HG02885 (cell line): ENCODE measurements around the gene NEK11.
A peak's percentile ranks its signal among the peaks of the same experiment; 100 is the strongest.
"Not testable (repeated sequence)": the region's sequence is repeated elsewhere in the genome, so short reads cannot be mapped to it uniquely, and the experiment has no call there.

Experiments
- ATAC-seq: cut with Tn5 transposase; IDR thresholded peaks from one replicate; pipeline ENCODE4 v1.9.1; 2021; ENCODE audit warnings: mild to moderate bottlenecking; ENCODE audit not compliant: unreplicated experiment, poor library complexity

Gene NEK11

DNA sequence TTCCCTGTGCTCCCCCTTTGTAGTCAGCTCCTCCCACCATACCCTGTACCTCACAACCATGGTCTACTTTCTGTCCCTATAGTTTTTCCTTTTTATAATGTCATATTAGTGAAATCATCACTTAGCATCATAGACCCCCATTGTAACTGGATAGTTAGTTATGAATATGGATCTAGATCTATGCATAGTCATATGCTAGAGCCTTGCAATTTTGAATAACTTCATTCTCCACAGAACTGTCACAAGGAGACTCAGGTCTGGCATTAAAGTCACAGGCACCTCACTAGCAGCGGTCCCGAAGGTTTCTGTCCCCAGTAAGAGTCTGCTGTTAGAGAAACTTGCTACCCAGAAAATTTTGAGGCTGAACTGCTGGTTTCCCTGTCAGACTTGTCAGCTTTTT lies 252.9 kb downstream of the NEK11 start:
- ATAC-seq = no peak

DNA sequence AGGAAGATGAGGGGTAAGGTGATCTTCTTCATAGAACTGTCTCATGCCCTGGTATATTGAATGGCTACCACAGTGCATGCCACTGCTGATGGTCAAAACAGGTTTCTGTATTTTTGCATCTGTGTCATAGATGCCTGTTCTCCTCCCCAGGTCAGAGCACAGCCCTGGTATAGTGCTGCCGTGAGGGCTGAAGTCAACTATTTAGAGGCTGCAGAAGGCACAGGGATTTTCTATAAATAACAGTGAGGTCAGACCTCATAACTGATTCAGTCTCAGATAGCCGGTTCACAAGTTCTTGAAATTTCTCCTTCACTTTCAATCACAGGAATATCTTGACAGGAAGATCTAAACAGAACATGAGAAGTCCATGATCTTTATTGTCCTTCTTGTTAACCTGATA lies 255.7 kb downstream of the NEK11 start:
- no peak for ATAC-seq

DNA sequence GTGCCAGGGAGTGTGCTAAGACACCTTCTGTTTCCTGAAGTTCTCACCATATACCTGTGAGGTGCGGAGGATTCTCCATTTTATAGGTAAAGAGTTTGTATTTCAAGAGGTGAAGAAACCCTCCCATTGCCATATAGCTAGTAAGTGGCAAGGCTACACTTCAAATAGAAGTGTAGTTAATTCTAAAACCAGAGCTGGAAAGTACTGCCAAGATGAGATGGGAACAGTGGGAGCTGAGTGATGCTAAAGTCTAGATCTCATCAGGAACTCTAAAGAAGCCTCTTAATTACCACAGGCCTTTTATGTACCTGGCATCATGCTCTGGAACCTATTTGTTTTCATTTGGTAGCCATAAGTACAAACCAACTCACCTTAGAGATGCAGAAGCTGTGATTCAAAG lies 256.3 kb downstream of the NEK11 start:
- no peak for ATAC-seq

DNA sequence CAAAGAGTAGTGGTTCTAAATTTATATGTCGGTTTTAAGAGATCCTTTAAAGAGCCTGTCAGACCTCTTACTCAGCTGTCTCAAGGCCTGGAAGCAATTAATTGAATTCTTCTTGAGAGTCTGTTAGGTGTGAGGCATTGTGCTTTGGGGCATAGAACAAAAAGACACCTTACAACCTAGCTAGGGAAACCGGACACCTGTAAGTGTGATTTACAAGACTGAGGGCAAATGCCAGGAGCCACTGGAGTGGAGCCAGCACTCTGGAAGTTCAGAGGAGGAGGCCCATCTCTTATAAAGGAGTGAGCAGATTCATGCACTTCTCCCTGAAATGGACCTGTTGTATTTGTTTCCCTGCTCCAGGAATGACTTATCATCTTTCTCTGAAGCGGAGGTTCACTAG lies 257.2 kb downstream of the NEK11 start:
- no peak for ATAC-seq

DNA sequence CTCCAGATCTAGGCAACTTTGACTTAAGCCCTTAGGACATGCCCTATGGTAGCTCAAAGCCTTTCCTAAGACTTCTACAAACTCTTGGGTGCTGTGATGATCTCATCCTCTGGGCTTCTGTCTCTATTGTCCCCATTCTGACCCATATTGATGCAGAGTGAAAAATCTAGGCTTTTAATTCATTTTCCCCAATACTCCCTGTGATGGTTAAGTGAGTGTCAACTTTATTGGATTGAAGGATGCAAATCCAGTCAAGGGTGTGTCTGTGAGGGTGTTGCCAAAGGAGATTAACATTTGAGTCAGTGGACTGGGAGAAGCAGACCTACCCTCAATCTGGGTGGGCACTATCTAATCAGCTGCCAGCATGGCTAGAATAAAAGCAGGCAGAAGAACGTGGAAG lies 257.6 kb downstream of the NEK11 start:
- no peak for ATAC-seq

DNA sequence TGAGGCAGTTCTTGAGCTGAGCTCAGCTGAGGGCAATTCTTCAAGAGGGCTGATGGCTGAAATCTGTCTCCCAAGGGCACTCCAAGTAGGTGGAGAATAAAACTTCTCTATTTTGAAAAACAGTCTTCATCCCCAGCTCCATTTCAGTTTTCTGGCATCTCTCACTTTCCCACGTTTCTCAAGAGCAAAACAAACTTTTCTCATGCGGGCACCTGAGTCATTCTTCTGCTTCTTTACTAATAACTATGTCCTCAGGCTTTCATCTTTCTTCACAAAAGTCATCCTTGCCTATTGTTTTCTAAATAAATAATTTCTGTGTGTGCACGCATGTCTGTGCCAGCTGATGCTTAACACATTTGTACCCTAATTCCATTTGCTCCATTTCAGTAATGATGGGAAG lies 258.8 kb downstream of the NEK11 start:
- no peak for ATAC-seq

DNA sequence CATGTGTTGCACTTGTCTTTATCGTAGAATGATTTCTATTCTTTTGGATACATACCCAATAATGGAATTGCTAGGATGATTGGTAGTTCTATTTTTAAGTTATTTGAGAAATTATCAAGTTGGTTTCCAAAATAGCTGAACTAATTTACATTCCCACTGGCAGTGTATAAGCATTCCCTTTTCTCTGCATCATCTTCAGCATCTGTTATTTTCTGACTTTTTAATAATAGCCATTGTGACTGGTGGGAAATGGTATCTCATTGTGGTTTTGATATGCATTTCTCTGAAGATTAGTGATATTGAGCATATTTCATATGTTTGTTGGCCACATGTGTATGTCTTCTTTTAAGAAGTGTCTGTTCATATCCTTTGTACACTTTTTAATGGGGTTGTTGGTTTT lies 273.2 kb downstream of the NEK11 start:
- ATAC-seq = no peak

DNA sequence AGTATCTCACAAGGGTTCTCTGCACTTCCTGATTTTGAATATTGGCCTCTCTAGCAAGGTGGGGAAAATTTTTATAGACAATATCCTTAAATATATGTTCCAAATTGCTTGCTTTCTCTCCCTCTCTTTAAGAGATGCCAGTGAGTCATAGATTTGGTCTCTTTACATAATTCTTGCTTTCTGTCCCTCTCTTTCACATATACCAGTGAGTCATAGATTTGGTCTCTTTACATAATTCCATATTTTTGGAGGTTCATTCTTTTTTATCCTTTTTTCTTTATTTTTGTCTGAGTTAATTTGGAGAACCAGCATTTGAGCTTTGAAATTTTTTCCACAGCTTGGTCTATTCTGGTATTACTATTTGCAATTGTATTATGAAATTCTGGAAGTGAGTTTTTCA lies 277.2 kb downstream of the NEK11 start:
- ATAC-seq = no peak

DNA sequence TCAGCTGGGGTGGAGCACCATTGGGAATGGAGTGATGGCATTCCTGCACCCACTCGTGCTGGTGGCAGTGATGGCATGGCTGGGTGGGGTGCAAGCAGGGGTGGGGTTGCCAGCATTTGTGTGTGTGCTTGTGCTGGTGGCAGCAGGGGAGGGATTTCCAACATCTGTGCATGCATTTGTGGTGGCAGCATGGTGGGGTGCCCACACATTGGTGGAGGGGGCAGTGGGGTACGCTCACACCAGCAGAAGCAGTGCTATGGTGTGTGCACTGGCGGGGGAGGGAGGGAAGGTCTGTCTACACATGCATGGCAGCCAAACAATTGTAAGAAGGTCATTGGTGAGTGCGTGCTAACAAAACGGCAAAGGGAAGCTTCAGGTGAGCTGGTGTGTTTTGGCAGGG lies 278.2 kb downstream of the NEK11 start:
- ATAC-seq = no peak

DNA sequence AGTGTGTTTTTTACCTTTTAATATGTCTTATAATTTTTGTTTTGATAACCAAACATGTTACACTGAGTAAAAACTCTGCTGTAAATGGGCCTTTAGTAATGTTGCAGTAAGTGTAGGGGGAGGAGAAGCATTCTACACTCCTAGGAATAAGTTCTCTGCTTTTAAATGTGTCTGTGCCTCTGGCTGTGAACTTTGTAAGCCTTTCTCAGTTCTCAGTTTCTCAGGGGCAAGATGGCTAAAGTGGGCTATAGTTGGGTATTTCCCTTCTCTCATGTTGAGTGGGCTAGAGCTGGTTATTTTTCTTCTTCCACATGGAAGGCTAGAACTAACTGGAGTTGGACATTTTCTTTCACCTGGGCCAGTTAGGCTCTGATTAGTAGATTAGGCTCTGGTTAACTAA lies 279.6 kb downstream of the NEK11 start:
- no peak for ATAC-seq

DNA sequence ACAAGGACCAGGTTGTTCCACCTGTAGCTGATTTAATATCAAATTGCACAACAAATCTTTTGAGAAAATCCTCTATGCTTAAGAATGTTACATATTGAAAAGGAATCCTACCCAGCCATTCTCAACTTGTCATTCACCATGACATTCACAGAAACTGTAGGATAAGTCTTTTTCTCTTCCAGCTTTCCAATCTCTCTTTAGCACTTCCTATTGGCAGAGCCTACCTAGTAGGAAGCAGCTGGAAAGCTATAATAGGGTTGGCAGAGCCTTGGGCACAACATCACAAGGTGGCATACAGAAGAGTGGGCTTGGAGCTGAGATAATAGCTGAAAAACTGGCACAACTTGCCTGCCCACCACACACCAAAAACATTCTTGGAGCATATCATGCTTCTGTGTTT lies 287.6 kb downstream of the NEK11 start:
- no peak for ATAC-seq

DNA sequence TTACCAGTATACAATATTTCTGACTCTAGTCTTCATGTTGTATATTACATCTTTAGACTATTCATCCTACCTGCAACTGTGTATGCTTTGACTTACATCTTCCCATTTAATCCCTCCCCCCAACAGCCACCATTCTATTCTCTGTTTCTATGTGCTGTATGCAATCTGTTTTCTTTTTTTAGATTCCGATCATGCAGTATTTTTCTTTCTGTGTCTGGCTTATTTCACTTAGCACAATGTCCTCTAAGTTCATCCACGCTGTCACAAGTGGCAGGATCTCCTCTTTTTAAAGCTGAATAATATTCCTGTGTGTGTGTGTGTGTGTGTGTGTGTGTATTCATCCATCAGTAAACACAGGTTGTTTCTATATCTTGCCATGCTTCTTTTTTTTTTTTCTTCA lies 288.5 kb downstream of the NEK11 start:
- ATAC-seq = no peak

DNA sequence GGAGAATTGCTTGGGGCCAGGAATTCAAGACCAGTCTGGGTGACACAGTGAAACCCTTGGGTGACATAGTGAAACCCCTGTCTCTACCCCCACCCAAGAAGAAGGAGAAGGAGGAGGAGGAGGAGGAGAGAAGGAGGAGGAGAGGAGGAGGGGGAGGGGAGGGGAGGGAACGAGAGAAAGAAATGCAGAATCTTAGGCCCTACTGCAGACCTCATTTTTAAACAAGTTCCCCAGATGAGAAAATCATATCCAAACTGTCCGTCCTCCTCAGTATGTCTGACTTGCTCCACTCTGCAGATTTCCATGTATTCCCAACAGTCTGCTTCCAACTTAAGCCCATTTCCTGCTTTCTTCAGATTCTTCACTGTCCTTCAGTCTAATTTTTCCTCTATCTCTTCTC lies 291.0 kb downstream of the NEK11 start:
- no peak for ATAC-seq

DNA sequence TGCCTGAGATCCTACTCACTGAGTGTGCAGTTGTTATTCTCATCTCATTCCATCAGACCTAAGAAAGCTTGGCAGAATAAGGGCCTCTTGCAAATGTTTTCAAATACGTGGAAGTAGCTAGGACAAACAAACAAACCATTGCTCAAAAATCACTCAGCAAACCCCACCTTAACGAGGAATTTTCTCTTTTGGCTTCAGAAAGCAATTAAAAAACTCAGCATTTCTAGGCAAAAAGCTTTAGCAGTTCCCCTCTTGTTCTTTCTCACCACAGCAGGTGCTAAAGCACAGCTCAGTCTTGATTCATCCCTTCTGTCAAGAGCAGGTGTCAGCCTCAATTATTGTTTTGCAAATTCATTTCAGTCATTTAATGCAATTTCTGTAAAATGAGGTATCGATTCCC lies 296.3 kb downstream of the NEK11 start:
- ATAC-seq = no peak

DNA sequence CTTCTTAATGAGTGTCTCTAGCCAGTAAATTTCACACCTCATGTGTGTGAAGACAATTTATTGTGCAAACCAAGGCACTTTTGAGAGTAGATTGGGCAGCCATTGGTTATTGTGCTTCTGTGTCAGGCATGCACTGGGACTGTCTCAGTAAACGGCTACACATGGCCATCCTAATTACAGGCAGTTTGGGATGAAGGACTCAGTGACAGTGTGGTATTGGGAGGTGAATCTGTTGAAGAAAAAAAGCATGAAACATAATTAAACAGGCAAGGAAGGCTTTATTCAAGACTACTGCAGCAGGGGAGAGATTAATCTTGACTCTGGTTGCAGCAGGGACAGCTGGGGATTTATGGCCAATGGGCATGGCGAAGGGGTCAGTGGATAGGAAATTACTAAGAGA lies 297.1 kb downstream of the NEK11 start:
- ATAC-seq = no peak

DNA sequence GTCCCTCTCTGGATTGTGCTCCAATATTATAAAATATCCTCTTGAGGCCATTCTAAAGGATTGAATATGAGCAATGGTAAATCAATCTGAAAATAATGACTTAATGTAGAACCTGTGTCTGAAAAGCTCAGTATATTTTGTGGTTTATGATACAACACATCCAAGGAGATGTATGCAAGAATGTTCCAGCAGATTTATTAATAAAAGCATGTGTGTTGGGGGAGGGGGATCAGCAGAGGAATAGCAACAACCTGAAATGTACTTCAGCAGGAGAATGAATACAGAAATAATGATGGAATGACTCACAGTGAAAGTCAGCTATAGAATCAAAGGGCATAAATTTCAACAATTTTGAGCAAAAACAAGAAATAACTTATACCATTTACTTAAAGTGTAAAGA lies 298.2 kb downstream of the NEK11 start:
- no peak for ATAC-seq

DNA sequence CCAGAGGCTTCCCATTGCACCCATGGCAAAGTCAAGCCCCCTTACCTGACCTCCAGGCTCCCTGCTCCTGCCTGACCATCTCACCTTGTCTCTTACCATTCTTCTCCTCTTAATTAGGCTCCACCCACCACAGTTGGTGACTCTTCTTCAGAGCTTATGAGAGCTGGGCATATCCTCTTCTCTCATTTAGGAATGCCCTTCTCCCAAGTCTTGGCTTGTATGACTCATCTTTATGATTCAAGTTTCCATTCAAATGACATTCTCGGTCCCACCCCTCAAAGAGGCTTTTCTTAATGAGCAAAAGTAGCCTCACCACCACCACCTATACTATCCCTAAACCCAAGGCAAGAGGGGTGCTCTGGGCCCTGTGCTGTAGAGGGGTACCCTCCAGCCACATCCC lies 299.6 kb downstream of the NEK11 start:
- ATAC-seq = no peak

DNA sequence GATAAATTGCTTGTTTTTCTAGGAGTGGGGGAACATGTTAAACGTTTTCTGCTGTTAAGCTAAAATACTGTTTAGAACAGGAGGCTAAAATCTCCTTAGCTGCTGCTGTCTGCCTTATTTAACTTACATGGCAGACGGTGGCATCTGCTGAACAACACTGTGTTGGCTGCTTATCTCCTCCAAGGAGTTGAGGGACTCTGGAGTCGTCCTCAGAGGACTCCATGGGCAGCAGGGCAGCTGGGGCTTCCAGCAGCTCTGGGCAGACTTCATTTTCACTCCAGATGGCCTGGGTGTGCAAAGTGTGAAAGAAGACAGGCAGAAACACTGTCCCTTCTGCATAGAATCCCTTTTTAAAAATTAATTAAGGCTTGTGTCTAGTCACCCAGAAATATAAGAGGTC lies 302.0 kb downstream of the NEK11 start:
- ATAC-seq = no peak

DNA sequence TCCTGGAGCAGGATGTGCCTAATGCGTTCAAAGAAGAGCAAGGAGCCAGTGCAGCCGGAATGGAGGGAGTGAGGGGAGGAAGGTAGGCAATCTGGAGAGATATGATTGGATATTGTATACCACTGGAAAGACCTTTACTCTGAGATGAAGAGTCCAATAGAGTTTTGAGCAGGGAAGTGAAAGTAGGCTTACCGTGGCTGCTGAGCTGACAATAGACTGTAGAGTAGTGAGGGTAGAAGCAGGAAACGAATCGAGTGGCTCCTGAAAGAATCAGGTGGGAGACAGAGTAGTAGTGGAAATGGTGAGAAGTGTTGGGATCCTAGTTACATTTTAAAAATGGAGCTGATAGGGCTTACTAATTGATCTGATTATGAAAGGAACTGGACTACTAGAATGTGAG lies 303.1 kb downstream of the NEK11 start:
- ATAC-seq = peak; percentile 86

DNA sequence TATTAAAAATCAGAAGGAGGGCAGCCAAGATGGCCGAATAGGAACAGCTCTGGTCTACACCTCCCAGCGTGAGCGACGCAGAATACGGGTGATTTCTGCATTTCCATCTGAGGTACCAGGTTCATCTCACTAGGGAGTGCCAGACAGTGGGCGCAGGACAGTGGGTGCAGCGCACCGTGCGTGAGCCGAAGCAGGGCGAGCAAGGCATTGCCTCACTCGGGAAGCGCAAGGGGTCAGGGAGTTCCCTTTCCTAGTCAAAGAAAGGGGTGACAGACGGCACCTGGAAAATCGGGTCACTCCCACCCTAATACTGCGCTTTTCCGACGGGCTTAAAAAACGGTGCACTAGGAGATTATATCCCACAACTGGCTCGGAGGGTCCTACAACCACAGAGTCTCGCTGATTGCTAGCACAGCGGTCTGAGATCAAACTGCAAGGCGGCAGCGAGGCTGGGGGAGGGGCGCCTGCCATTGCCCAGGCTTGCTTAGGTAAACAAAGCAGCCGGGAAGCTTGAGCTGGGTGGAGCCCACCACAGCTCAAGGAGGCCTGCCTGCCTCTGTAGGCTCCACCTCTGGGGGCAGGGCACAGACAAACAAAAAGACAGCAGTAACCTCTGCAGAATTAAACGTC lies 304.9 kb downstream of the NEK11 start:
- ATAC-seq = not testable (repeated sequence)

DNA sequence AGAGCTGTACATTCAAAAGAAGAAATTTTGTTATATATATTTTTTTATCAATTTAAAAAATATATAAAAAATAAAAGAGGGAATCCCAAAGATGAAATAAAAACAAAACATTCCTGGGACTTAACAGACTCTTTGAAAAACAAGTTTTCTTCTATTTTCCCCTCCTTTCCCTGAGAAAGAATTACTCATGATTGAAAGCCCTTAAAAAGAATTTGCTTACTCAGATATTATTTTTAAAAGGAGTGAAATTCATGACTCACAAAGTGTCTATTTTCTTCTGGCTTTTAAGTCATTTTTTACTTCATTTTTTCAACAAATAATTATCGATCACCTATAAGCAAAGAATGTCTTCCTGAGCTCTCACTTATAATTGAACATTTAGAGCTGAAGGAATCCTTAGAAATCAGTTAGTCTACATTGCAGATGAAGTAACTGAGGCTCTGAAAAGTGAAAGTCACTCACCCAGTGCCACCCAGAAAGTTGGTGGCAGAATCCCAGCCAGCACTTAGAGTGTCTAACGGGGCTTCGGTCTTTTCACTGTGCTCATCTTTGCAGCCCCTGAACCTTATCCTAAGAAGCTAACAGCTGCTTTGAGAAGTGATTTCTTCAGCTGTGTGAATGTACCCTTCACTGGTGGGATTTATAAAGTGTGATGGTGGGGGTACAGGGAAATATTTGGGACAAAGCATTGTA lies 312.4 kb downstream of the NEK11 start:
- ATAC-seq = no peak

DNA sequence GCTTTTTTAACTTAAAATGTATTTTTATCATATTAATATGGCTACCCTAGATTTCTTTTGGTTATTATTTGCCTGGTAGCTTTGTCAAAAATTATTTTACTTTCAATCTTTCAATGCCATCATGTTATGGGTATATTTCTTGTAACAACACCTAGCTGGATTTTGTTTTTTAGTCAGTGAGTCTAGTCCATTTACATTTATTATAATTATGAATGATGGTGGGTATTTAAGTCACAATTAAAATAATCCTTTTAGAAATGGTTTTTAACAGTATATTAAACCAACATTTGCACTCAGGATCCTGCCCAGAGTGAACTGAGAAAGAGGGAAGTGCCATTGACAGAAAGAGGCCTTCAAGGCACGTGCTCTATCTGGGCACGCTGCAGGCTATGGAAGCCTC lies 315.1 kb downstream of the NEK11 start:
- ATAC-seq = no peak
